GM19467 (cell line): ENCODE results near the gene DUSP22.

Experiments
- ATAC-seq: cut with Tn5 transposase; IDR thresholded peaks from one replicate; pipeline ENCODE4 v1.9.1; 2021; ENCODE audit warnings: mild to moderate bottlenecking, moderate library complexity; ENCODE audit not compliant: unreplicated experiment

Gene DUSP22

DNA sequence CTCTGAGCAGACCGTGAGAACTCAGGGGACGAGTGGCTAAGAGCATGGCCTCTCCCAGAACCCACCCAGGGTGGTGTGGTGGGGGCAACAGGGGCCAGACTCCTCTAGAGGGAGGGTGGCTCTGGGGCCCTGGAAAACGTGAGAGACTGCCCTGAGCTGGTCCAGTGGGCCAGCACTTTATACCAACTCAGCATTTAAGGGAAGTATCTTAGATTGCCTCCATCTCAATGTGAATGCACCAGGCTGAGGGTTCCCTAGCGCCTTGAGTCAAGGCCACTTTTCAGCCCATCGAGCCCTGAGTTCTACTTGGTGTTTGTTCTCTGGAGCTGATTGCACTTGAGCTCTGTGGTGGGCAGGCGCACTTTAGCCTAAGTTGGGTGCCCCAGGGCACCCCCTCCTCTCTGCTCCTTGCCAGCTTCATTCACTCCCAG is 57.2 kb downstream of the DUSP22 start:
- no peak for ATAC-seq

DNA sequence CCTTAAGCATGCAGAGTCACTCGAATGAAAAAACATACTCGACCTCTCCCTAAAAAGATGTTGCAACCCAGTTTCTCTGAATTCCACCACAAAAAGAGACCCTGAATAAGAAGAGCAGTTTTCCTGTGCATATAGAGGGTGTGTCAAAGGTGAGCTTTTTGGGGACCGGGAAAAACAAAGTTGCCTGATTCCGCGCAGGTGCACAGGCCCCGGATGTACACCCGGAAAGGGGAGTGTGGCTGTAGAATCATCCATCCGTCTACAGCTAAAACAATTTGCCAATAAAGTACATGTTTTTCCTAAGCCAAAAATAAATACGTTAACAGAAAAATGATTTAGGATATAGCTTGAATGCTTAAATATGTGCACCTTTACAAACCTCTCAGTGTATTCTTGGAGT is 58.1 kb downstream of the DUSP22 start:
- ATAC-seq, result no peak

GRCh38 chr6:351011-351866 is 59.0 kb downstream of the DUSP22 start:
- no peak for ATAC-seq

DNA sequence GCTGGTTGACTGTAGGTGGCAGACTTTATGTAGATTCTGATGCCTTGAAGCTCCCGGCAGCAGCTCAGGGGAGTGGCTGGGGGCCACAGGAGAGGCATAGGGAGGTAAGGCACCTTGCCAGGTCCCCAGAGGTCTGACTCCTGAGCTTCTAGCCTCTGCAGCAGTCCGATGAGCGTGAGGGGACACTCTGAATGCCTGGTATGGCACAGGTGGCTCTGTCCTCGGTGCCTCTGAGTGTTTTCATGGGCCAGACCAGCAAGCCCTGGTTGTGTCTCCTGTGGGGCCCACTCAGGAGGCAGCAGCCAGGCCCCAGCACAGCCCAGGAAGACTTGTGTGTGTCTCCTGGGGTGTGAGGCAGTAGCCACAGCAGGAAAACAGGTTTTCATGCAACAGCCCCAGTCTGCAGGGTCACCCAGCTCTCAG is 59.6 kb downstream of the DUSP22 start:
- no peak for ATAC-seq

GRCh38 chr6:352474-352873 is 60.2 kb downstream of the DUSP22 start:
- ATAC-seq, result no peak

- no peak for ATAC-seq
Measured at GRCh38 chr6:352896-353470, 60.7 kb downstream of the DUSP22 start.

DNA sequence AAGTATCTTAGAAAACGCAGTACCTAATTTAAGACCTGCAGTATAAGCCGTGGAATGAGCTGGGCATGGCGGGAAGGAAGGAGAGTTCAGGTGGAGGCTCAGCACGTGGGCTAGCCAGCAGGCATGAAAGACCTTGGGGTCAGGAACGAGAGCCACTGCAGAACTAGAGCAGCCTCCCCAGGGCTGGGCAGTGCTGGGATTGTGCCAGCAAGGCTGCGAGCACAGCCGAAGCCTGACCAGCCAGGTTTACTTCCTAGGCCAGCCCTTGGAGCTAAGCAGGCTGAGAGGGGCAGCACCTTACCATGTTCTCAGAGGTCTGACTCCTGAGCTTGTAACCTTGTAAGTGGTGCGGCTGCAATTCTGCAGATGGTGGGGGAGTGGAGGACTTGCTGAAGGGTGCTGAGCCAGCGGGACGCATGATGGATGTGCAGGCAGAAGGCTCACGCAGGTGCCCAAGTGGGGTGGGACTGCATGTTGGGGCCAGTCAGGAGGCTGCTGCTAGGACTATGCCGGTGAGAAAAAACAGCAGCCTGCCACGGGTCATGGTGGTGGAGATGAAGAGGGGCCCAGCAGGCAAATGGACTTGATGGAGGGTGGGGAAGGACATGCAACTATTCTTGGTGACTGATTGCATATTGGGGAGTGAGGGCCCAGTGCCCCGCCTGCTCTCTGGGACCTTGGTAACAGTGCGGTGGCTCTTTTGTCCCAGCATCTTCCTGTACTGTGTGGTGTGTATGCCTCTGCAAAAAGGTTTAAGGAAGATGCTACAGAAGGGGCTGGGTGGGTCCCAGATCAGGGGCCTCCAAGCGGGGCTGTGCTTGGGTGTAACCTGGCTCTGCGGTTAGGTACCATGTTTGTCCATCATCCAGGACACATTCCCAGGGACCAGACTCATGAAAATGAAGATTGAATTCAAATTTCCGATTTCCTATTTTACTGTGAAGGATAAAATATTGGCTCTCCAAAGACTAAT is 61.6 kb downstream of the DUSP22 start:
- no peak for ATAC-seq

- no peak for ATAC-seq
Measured at GRCh38 chr6:354631-355280, 62.5 kb downstream of the DUSP22 start.

DNA sequence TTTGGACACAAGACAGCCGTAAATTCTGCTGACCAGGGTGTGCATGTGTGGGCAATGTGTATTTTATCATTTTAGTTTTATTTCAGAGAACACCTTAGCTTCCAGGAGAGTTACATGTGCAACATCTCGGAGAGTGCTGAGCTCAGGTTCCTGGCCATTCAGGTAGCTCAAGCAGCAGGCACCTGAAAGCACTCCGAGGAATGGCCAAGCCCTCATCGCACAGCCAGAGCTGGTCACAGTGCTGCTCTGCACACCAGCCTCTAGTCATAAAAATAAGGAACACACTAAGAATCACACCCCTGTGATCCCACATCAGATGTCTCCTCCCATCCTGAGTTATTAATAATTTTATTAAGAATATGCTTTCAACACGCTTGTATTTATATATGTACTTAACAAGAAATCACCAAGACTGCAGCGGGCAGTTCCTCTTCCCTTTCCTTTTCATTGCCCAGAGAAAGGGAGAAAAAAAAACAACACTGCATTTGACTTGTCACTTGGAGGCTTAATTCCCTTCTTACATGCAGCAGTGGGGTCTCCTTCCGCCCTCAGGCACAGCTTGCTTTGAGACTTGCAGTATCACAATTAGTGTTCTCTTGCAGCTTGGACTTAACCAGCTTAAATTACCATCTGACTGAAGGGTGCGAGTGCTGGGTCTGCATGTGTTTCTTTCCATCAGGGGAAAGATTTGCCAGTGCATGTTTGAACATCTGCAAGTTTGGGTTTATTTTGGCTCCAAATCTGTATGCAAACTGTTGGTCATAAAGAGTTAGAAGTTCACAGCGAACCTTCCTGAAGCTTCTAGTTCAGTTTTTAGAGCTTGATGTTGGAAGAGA is 63.3 kb downstream of the DUSP22 start:
- ATAC-seq, result no peak

DNA sequence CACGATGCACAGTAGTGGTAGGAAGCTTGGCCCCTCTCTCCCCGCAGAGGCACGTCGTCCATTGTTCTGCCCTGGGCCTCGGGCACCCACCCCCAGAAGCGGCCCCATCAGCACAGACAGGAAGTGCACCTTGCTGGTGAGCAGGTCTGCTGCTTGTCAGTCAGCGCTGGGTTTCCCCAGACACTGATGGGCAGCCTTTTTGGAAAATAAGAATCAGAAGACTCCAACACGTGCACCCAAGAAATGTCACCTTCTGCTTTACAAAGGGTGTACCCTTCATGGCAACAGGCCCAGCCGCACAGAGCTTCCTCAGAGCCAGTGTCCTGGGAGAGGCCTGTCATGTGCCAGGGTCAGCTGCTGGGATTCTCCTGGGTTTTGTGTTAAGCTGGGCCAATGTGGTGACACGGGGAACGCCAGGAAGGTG is 64.6 kb downstream of the DUSP22 start:
- ATAC-seq, result peak; percentile 41

DNA sequence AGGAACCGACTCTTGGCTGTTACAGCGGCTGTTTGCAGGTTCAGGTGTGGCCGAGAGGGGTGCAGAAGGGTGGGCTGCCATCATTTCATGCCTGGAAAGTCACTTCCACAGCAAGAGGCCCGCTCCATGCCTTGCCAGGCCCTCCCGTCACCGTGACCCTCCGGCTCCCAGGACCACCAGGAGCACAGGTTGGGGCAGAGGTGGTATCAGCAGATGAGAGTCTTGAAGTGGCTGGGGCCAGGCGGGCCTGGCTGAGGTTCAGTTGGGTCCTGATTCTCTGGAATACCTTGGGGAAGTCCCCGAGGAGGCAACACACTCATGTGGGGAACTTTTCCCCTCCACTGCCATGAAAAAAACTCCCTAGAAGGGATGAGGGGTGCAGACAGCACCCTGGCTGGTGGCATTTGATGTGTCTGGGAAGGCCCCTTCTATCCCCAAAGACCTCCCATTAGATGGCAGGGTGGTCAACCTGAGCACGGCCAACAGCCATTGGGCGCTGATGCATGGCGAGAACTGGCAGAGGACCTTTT is 65.0 kb downstream of the DUSP22 start:
- ATAC-seq, result no peak

DNA sequence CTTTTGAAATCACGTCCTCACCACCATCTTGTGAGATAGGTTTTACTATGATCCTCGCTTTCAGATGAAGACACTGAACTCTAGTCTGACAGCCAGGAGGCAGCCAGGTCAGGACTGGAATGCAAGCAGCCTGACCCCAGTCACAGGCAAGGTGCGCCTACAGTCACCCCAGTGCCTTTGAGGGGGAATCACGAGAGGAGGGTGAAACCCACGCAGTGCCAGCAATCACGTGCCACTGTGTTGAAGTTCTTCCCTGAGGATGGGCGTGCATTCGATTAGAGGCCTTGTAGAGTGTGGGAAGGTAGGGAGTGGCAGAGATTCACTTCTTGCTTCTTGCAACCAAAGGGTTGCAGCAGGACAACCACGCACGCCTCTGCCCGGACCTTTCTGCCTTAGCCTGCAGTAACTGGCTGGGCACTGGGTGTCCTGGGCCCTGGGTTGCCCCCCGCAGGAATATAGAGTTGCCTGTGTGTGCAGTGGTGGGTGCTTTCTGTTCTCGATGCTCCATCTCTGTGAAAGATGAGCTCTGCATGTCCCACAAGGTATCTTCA is 65.6 kb downstream of the DUSP22 start:
- ATAC-seq, result no peak

- ATAC-seq, result no peak
Measured at GRCh38 chr6:358432-358831, 66.1 kb downstream of the DUSP22 start.

- no peak for ATAC-seq
Measured at GRCh38 chr6:358847-359246, 66.6 kb downstream of the DUSP22 start.

- no peak for ATAC-seq
Measured at GRCh38 chr6:359261-360035, 67.2 kb downstream of the DUSP22 start.

GRCh38 chr6:360349-360748 is 68.1 kb downstream of the DUSP22 start:
- no peak for ATAC-seq

GRCh38 chr6:360764-361373 is 68.6 kb downstream of the DUSP22 start:
- ATAC-seq, result no peak
